Ovary (tissue), 3 donors: ENCODE data around the gene MRPL18.

Source experiments
- CTCF ChIP-seq, 3 donors: fragments of 450-650 bp in 2 of 3; fragments of 200-600 bp in 1 of 3; IDR thresholded peaks; one replicate each; pipeline versions ENCODE4 v1.5.1 to v1.8.0; 2016 to 2022; ENCODE audit warnings: antibody characterized with exemption in 3 of 3, mild to moderate bottlenecking in 1 of 3
- EP300 ChIP-seq: sonication (generic); formaldehyde crosslinking; IDR thresholded peaks from one replicate; pipeline ENCODE4 v1.6.1; 2017; ENCODE audit warnings: antibody characterized with exemption
- POLR2A ChIP-seq: fragments of 450-650 bp; IDR thresholded peaks from one replicate; pipeline ENCODE4 v1.6.1; 2017; ENCODE audit warnings: antibody characterized with exemption, mild to moderate bottlenecking, moderate library complexity
- donor health status: DM: no; HTN: no; CAD: no.

GRCh38 chr6:159760602-159761057, 29.6 kb upstream of the MRPL18 start:
- no peak for TF ChIP-seq POLR2A
- TF ChIP-seq CTCF (IDR thresholded peaks at IDR 0.05), result no peak
- TF ChIP-seq EP300, result no peak
